Uterine smooth muscle cell (primary cell): ENCODE results near the gene CUL4B. TPM values are rescaled to one million over a fixed set of nuclear protein-coding genes. Genes with fewer than 3 reads are reported as not detected.

Experiments
- total RNA-seq: library from RNA; depleted of rRNA; stranded (reverse); fragments of >200 nt; gene quantifications from 2 replicates; pipeline ENCODE4 v1.2.3, GENCODE V29; 2014

CUL4B gene
- total RNA-seq: 37.3 and 42.0 TPM in 2 replicates

DNA sequence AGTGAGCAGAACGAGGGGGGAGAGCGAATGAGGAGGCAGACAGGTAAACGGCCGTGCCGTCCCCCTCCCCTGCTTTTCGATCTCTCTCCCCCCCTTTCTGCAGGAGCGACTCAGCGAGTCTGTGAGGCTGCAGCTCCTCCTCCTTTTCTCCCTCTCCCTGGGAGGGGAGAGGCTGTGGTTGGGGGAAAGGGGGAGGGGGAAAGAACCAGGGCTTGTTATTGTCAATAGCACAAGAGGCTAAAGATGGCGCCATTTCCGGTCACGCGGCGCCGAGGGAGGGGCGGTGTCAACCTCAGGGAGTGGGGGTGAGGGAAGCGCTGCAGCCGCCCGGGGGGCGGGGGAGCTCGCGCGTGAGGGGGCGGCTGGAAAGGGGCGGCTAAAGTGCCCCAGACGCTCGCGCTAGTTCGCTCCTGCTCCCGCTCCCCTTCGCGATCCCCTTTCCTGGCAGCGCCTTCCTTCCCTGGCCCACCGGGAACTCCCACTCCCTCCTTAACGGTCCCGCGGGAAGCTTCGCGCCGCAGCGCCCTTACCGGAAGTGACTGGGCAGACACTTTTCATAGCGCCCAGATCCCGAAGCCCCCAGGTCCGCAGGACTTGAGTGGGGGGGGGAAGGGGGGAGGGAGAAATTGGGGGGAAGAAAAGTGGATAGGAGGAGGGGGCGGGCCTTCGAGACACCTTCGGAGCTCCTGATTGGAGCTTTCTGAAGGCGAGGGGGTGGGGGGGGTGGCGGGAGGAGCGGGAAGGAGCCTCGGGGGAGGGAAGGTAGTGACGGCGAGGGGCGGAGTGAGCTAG lies at the start of gene CUL4B:
TSS of gene CUL4B (minus strand) at position 121 of the 792 bp plus-strand sequence. CDS start 324 bp downstream, outside the sequence.

DNA sequence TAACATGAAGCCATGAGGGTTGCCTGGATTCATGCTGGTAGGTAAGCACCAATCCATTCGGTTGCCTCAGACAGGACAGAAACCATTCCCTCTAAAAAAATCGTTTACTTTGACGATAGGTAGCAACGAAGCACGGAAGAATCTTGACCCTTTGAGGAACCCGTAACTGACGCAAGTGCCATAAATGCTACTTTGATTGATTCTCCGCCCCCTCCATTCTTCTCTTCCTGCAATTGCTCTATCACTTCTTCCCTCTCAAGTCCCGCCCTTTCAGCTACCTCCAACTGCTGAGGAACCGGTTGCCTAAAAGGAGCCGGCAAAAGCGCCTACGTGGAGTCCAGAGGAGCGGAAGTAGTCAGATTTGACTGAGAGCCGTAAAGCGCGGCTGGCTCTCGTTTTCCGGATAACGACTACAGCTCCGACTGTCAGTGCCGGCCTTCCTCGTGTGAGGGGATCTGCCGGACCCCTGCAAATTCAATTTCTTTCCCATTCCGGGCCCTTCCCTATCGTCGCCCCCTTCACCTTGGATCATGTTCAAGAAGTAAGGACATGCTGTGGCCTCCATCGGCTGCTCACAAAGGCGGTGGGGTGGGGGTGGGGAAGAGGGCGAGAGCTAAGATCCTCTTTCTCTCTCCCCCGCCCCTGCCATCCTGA lies 43.1 kb upstream of the CUL4B start, which contains the start of gene MCTS1:
TSS of gene MCTS1 (plus strand) at position 395 of the 654 bp plus-strand sequence. CDS start at position 531, 136 bp downstream.

Other genes with a start within 250 kb of the CUL4B start
- gene TMEM255A, start 249.5 kb downstream of the CUL4B start, total RNA-seq: not detected in 2 replicates
- gene ATP1B4, start 198.9 kb downstream of the CUL4B start, total RNA-seq: not detected in 2 replicates
- gene LAMP2, start 91.7 kb downstream of the CUL4B start, total RNA-seq: 116 and 175 TPM in 2 replicates
- 30.6 and 48.9 TPM in 2 replicates for gene MCTS1, start 43.1 kb upstream of the CUL4B start, total RNA-seq
- 30.0 and 30.2 TPM in 2 replicates for gene C1GALT1C1, start 69.1 kb upstream of the CUL4B start, total RNA-seq